ENCODE data around the gene TBX15.

TBX15 gene

GRCh38 chr1:118933051-118933781, 54.9 kb downstream of the TBX15 start:
- no peak for ATAC-seq

GRCh38 chr1:118931876-118932275, 56.3 kb downstream of the TBX15 start:
- no peak for ATAC-seq
- TF ChIP-seq POU6F1 (CRISPR knock-in tag; IDR thresholded peaks at IDR 0.05; ENCODE audit: borderline replicate concordance, low read depth) (no peak), ESRRG (CRISPR knock-in tag; IDR thresholded peaks at IDR 0.05) (no peak)

More at GRCh38 chr1:118933051-118933781, 54.9 kb downstream of the TBX15 start:
- no peak for TF ChIP-seq PPARA (CRISPR knock-in tag; IDR thresholded peaks at IDR 0.05; ENCODE audit: borderline replicate concordance)
- no peak for TF ChIP-seq TSHZ2 (CRISPR knock-in tag; IDR thresholded peaks at IDR 0.05)
- TF ChIP-seq ISL1 (CRISPR knock-in tag; IDR thresholded peaks at IDR 0.05) = no peak
- no peak for TF ChIP-seq TOX (CRISPR knock-in tag; IDR thresholded peaks at IDR 0.05; ENCODE audit: borderline replicate concordance)
- TF ChIP-seq CSRNP3 (CRISPR knock-in tag; IDR thresholded peaks at IDR 0.05) = no peak
- no peak for TF ChIP-seq BACH2 (CRISPR knock-in tag; IDR thresholded peaks at IDR 0.05; ENCODE audit: borderline replicate concordance)
- TF ChIP-seq ZNF8 (CRISPR knock-in tag; IDR thresholded peaks at IDR 0.05) = no peak
- TF ChIP-seq TCF4 (CRISPR knock-in tag; IDR thresholded peaks at IDR 0.05; ENCODE audit: borderline replicate concordance) = no peak
- TF ChIP-seq SNAI2 (CRISPR knock-in tag; IDR thresholded peaks at IDR 0.05) = no peak
- no peak for TF ChIP-seq CSDC2 (CRISPR knock-in tag; IDR thresholded peaks at IDR 0.05)
- TF ChIP-seq RARB (CRISPR knock-in tag; IDR thresholded peaks at IDR 0.05) = no peak
- no peak for TF ChIP-seq ESRRG (CRISPR knock-in tag; IDR thresholded peaks at IDR 0.05)

GRCh38 chr1:118928739-118929554, 59.2 kb downstream of the TBX15 start:
- no peak for ATAC-seq
- TF ChIP-seq RARB (CRISPR knock-in tag; IDR thresholded peaks at IDR 0.05) (no peak), ESRRG (CRISPR knock-in tag; IDR thresholded peaks at IDR 0.05) (no peak), ISL1 (CRISPR knock-in tag; IDR thresholded peaks at IDR 0.05) (no peak), POU6F1 (CRISPR knock-in tag; IDR thresholded peaks at IDR 0.05; ENCODE audit: borderline replicate concordance, low read depth) (no peak), CREB5 (CRISPR knock-in tag; IDR thresholded peaks at IDR 0.05; ENCODE audit: low read depth) (no peak), TOX (CRISPR knock-in tag; IDR thresholded peaks at IDR 0.05; ENCODE audit: borderline replicate concordance) (no peak), CSRNP3 (CRISPR knock-in tag; IDR thresholded peaks at IDR 0.05) (no peak), ZNF70 (CRISPR knock-in tag; IDR thresholded peaks at IDR 0.05) (no peak), GLIS3 (CRISPR knock-in tag; IDR thresholded peaks at IDR 0.05) (no peak), PPARA (CRISPR knock-in tag; IDR thresholded peaks at IDR 0.05; ENCODE audit: borderline replicate concordance) (no peak), SNAI2 (CRISPR knock-in tag; IDR thresholded peaks at IDR 0.05) (no peak)
